Measurements from ENCODE around the gene TRAT1. TPM values are rescaled to one million over a fixed set of nuclear protein-coding genes. Genes with fewer than 3 reads are reported as not detected.

TRAT1 gene
- total and polyA plus RNA-seq, 2 of the 13 experiments (the other 11 are each of a cell fraction or from before 2014, with no cell fraction given) = not detected

GRCh38 chr3:108804437-108804836 is 18.1 kb upstream of the TRAT1 start:
- POLR2A ChIA-PET = no interaction called here
- H3K9ac ChIP-seq (ENCODE audit: insufficient read depth, low read depth, low read length) = no peak overlapping the region
- no peaks in the 10 kb centered on the region for H3K79me2 ChIP-seq (ENCODE audit: insufficient read depth, low read length)
- H3K36me3 ChIP-seq (replicated peaks in 1 of 2; ENCODE audit: control insufficient read depth in 1 of 2, insufficient read depth in 2 of 2, low read length in 2 of 2) = no peaks in the 10 kb centered on the region
- H3K27ac ChIP-seq (ENCODE audit: extremely low read length, insufficient read depth, low read length) = no peak overlapping the region
- no TSS peak for BruUV-seq (replicated peaks)
- no peaks in the 10 kb centered on the region for H3K4me1 ChIP-seq (ENCODE audit: insufficient read depth, low read length)
- WGBS (ENCODE audit: low lambda C conversion rate) = 0% methylated on average over 2 of the region's 2 CpGs
- intact Hi-C loops (cut with micrococcal nuclease; ENCODE audit: unreplicated experiment) = no loop called here
- H2AFZ ChIP-seq (ENCODE audit: low read length) = no peak overlapping the region
- no peak for FAIRE-seq
- H3K9me3 ChIP-seq (ENCODE audit: low read length) = no peaks in the 10 kb centered on the region
- in situ Hi-C loops (cut with HindIII; ENCODE audit: extremely low pct_ligation_motif_present, low pct_unique_long_range_greater_than_20kb) = no loop called here
- CTCF ChIA-PET (ENCODE audit: low intra/inter-chr PET ratio, low total read pairs) = no interaction called here
- H3K4me2 ChIP-seq (ENCODE audit: low read depth, low read length) = no peak overlapping the region
- no peaks in the 10 kb centered on the region for H3K27me3 ChIP-seq (ENCODE audit: control insufficient read depth in 1 of 2, insufficient read depth in 2 of 2, low read length in 2 of 2)
- no peak for ATAC-seq
- H4K20me1 ChIP-seq (ENCODE audit: insufficient read depth, low read length) = no peaks in the 10 kb centered on the region
- TF ChIP-seq CEBPZ (IDR thresholded peaks at IDR 0.05; ENCODE audit: low read length) (no peak), KDM5B (CRISPR knock-in tag; IDR thresholded peaks at IDR 0.05; ENCODE audit: borderline replicate concordance) (no peak)
- H3K4me3 ChIP-seq (replicated peaks in 1 of 3; ENCODE audit: insufficient read depth in 1 of 3, low read depth in 2 of 3, low read length in 3 of 3) = no peak overlapping the region
- no peak for DNase-seq (ENCODE audit: low spot score)

GRCh38 chr3:108804966-108805365 is 17.6 kb upstream of the TRAT1 start:
- CTCF ChIA-PET (ENCODE audit: low intra/inter-chr PET ratio, low total read pairs) = no interaction called here

More at GRCh38 chr3:108804966-108805365, 17.6 kb upstream of the TRAT1 start:
- H3K4me3 ChIP-seq (replicated peaks in 1 of 3; ENCODE audit: insufficient read depth in 1 of 3, low read depth in 2 of 3, low read length in 3 of 3) = no peak overlapping the region
- no peak for ATAC-seq
- H2AFZ ChIP-seq (ENCODE audit: low read length) = no peak overlapping the region
- no peaks in the 10 kb centered on the region for H3K79me2 ChIP-seq (ENCODE audit: insufficient read depth, low read length)
- H4K20me1 ChIP-seq (ENCODE audit: insufficient read depth, low read length) = no peaks in the 10 kb centered on the region
- H3K27ac ChIP-seq (ENCODE audit: extremely low read length, insufficient read depth, low read length) = no peak overlapping the region
- H3K9me3 ChIP-seq (ENCODE audit: low read length) = no peaks in the 10 kb centered on the region
- H3K4me2 ChIP-seq (ENCODE audit: low read depth, low read length) = no peak overlapping the region
- no peak overlapping the region for H3K9ac ChIP-seq (ENCODE audit: insufficient read depth, low read depth, low read length)
- H3K4me1 ChIP-seq (ENCODE audit: insufficient read depth, low read length) = no peaks in the 10 kb centered on the region
- no peaks in the 10 kb centered on the region for H3K36me3 ChIP-seq (replicated peaks in 1 of 2; ENCODE audit: control insufficient read depth in 1 of 2, insufficient read depth in 2 of 2, low read length in 2 of 2)
- TF ChIP-seq SNAPC5 (CRISPR knock-in tag; IDR thresholded peaks at IDR 0.05; ENCODE audit: borderline replicate concordance) (no peak), TSC22D2 (CRISPR knock-in tag; IDR thresholded peaks at IDR 0.05; ENCODE audit: borderline replicate concordance) (no peak), IRF1 (CRISPR knock-in tag; IDR thresholded peaks at IDR 0.05; ENCODE audit: low read depth) (no peak), ISX (CRISPR knock-in tag; conservative IDR thresholded peaks at IDR 0.05) (no peak), ZNF274 (CRISPR knock-in tag; IDR thresholded peaks at IDR 0.05) (no peak), RAD21 (CRISPR knock-in tag; IDR thresholded peaks at IDR 0.05) (no peak), IRF9 (CRISPR knock-in tag; IDR thresholded peaks at IDR 0.05; ENCODE audit: borderline replicate concordance) (no peak)
- under 1% methylated on average over 4 of the region's 4 CpGs for WGBS (ENCODE audit: low lambda C conversion rate)
- intact Hi-C loops (cut with micrococcal nuclease; ENCODE audit: unreplicated experiment) (no loop called here), in situ Hi-C loops (cut with HindIII; ENCODE audit: extremely low pct_ligation_motif_present, low pct_unique_long_range_greater_than_20kb) (no loop called here)
- POLR2A ChIA-PET = no interaction called here
- DNase-seq (ENCODE audit: low spot score) = no peak
- H3K27me3 ChIP-seq (ENCODE audit: control insufficient read depth in 1 of 2, insufficient read depth in 2 of 2, low read length in 2 of 2) = no peaks in the 10 kb centered on the region
- BruUV-seq (replicated peaks) = no TSS peak
- FAIRE-seq = no peak
